NOMO-1 treated with dmso at 0.1 percent for 144 hours (cell line): ENCODE measurements around the gene MAGI1.
A peak's percentile ranks its signal among the peaks of the same experiment; 100 is the strongest.
"Not testable (repeated sequence)": the region's sequence is repeated elsewhere in the genome, so short reads cannot be mapped to it uniquely, and the experiment has no call there.

Experiments
- DNase-seq: peaks from one replicate; lab custom pipeline; 2025; ENCODE audit not compliant: unreplicated experiment; lab: John Stamatoyannopoulos, UW

Gene MAGI1

DNA sequence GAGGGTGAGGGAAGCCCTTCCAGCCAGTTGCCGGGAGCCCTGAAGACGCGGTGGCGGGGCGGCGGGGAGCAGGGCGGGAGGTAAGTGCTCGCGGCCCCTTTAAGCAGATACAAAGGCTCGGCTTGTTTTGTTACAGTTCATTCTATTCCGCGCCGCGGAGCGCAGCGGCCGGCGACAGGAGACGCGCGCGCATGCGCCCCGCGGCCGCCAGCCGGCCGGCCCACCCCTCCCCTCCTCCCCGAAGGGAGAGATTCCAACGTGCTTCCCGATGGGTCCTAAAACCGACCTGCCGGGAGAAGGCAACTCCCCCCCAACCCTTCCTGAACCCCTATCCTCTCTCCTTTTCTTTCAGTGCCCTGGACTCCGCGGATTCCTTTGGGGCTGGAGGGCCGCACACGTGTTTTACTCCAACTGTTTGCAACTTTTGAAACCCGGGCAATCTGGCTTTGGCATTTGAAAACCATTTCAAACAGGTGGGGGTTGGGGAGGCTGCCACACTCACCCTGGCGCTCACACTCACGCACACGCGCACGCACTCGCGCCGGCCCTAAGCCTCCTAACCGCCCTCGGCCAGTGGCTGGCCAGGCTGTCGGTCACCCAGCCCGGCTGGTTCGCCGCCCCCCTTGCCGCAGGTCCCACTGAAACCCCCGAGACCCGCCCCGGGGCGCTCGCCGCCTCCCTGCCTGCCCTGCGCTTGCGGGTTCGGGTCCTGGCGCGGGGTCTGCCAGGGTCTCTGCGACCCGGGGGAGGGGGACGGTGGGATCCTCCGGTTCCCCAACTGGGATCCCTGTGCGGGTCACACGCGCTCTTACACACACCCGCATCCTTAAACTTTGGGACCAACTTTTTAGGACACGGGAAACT is at the start of gene MAGI1:
Gene MAGI1 (minus strand): TSS at position 193 of the 864 bp plus-strand sequence. CDS start 610 bp downstream, outside the sequence.
- DNase-seq: peak; percentile 67

DNA sequence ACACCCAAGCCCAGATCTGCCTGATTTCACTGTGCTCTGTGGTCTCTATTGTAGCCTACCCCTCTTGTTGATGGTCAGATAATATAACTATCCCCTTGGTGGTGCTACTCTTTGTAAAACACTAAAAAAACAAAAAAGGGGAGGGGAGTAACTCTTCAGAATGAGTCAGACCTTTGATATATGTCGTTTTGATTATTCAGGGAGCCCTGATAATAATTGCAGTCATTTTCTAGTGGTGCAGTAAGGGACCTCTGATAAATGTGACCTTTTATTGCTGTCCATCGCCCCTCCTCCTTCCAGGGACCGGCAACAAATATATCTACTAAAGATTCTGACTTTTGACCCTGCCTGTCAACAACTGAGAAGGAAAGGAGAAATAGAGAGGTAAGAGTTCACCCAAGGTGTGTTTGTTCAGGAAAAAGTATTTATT is 45.1 kb upstream of the MAGI1 start:
- DNase-seq: no peak

DNA sequence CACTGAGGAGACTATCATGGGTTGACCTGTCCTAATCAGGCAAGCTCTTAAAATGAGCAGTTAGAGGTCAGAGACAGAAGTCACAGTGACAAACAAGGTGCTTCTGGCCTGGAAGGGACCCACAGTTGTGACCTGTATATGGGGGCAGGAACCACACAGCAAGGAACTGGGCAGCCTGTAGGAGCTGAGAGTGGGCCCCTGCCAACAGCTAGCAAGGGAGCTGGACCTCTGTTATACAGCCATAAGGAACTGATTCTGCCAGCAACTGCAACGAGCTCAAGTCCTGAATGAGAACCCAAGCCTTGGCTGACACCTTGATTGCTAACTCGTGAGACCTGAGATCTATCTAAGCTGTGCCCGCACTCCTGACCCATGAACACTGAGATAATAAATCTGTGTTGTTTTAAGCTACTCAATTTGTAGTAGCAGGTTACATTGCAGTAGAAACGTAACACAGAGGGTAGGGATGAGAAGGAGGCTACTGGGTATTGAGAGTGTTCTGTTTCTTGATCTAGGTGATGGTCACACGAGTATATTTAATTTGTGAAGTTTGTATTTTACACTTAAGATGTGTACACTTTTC is 44.5 kb upstream of the MAGI1 start:
- DNase-seq: no peak

DNA sequence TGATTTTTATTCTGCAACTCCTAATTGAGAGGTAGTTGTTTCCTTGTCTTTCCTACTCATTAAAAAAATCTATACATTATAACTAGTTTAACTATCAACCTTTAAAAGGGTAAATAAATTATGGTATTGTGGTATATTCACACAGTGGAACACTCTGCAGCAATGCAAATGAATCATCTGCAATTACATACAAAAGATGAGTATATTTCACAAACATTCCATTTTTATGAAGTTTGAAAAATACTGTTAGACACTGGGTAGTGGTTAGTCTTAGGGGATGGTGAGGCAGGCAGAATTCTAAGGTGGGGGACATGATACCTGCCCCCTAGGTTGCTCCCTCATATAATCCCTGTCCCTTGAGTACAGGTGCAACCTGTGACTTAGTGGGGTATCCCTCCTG is 44.0 kb upstream of the MAGI1 start:
- DNase-seq: no peak

DNA sequence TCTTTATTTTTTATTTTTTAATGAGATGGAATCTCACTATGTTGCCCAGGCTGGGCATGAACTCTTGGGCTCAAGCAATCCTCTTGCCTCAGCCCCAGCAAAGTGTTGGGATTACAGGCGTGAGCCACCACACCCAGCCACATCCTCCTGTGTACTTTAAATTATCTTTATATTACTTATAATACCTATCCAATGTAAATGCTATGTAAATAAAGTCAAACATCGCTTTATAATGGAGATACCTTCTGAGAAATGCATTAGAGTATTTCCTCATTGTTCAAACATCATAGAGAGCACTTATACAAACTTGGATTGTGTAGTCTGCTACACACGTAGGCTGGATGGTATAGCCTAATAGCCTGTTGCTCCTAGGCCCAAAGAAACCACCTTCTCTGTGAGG is 41.4 kb upstream of the MAGI1 start:
- no peak for DNase-seq

DNA sequence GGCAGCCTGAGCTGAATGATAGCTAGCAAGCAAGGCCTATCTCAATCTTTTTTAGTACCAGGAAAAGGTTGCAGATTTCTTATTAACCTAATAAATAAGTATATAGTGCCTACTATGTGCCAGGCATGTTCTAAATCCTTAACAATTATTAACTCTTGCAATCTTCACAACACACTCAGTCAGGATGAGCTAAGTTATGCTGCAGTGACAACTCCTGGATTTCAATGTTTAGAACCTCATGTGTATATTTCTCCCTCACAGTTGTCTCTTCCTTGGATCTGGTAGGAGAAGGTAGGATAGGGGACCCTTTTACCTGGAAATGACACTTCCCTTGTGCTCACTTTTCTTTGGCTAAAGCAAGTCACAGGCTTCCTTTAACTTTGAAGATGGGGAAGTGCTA is 39.3 kb upstream of the MAGI1 start:
- no peak for DNase-seq

- DNase-seq: no peak
These were observed 38.2 kb upstream of the MAGI1 start for GRCh38 chr3:66076861-66077470.

- DNase-seq: no peak
These were observed 36.6 kb upstream of the MAGI1 start for GRCh38 chr3:66075281-66075680.

GRCh38 chr3:66073464-66074141 is 34.9 kb upstream of the MAGI1 start:
- DNase-seq: no peak

DNA sequence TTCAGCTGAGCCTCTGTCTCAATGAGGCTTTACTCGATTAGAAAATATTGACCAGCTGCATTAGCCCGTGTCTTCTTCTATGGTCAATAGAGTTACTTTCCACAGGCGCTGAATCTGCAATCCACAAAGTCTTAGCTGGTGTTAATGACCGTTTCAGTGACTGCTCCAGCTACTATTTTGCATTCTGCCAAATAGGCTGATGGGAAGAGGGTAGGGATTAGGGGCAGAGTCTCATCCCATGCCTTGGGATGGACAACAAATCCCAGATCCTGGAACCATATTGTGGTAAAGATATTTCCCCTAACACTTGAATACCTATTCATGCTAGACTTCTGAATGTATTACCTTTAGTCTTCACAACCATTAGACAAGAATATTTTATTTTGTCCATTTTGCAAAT is 29.5 kb upstream of the MAGI1 start:
- no peak for DNase-seq

GRCh38 chr3:66066963-66067617 is 28.4 kb upstream of the MAGI1 start:
- no peak for DNase-seq

DNA sequence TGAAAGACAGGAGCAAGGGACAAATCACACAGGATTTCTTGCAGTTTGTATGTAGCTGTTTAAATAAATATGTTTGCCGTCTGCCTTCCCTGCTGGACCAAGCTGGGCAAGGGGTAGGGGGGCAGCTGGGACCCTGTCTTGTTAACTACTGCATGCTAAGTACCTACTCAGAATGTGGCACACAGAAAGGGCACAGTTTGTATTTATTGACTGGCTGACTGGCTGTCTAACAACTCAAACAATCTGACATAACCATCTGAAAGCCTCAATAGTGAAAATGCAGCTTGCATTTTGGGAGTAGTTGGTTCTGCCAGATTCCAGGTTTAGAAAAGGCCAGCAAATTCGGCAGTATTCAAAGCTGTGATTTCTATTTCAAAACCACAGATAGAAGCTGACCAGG is 16.6 kb upstream of the MAGI1 start:
- no peak for DNase-seq

DNA sequence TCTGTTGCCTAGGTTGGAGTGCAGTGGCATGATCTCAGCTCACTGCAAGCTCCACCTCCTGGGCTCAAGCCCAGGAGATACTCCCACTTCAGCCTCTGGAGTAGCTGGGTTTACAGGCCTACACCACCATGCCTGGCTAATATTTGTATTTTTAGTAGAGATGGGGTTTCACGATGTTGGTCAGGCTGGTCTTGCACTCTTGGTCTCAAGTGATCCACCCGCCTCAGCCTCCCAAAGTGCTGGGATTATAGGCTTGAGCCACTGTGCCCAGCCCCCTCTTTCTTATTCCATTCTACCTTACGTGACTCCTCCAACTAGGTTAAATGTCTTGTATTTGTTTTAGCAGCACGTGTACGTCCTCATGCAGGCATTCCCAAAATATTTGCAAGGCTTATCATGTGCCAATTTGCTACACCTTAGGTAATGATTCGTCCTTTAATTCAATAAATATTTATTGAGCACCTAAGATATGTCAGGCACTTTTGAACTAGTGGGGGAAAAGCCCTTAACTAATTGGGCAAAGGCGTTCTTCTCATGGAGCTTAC is 14.9 kb upstream of the MAGI1 start:
- DNase-seq: no peak

DNA sequence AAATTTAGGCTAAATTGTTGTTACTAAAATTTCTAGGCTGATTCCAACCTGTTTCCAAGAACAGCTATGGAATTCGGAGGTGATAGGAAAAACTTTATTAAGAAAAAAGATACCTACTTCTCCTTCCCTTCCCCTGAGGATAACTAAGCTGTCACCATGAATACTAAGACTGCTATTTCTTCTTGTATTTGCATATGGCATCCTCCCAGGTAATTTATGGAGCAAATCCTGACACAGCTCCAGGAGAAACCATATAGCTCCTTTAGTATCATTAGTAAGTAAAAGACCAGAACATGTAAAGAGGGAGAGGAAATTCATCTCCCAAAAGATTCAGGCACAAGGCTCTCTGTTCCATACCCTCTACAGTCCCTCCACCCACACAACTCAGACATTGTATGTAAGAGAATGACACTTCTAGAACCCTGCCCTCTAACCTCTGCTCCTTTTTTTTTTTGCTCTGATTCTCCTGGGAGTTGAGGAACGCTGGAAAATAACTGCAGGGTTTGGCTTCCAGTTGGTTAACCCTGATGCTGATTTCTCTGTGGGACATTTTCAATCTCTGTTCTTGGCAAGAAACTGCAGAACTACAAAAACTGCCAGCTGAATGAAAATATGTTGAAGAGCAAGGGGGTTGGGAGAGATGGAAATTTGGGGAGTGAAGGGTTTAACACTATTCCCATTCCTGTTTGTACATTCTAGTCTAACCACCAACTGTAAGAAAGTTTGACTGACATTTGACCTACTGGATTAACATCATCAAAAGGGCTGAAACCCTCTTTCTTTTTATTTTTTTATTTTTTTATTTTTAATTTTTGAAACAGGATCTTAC is 14.2 kb upstream of the MAGI1 start:
- DNase-seq: no peak

GRCh38 chr3:66050821-66051220 is 12.1 kb upstream of the MAGI1 start:
- DNase-seq: no peak

GRCh38 chr3:66048051-66048395 is 9.3 kb upstream of the MAGI1 start:
- DNase-seq: no peak

GRCh38 chr3:66047311-66048050 is 8.8 kb upstream of the MAGI1 start:
- no peak for DNase-seq

DNA sequence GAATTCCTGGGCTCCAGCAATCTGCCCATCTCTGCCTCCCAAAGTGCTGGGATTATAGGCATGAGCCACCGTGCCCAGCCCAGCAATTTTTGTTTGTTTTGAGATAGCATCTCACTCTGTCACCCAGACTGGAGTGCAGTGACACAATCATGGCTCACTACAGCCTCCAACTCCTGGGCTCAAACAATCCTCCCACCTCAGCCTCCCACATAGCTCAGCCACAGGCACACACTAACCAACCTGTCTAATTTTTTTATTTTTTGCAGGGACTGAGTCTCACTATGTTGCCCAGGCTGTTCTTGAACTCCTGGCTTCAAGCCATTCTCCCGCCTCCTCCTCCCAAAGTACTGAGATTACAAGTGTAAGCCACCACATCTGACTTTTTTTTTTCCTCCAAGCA is 7.6 kb upstream of the MAGI1 start:
- not testable (repeated sequence) for DNase-seq

GRCh38 chr3:66041828-66042227 is 3.1 kb upstream of the MAGI1 start:
- no peak for DNase-seq
